ENCODE data around the gene OGA.

Gene OGA

GRCh38 chr10:101778781-101779543, 39.3 kb downstream of the OGA start:
- Histone ChIP-seq H3K27ac (no peak overlapping the region), H3K4me3 (peak overlapping the region; percentile 11 to 35 (median 29))

GRCh38 chr10:101778151-101778780, 40.0 kb downstream of the OGA start:
- H3K4me3 ChIP-seq, result peak overlapping the region in 2 of 7 experiments; percentile 23 to 32
- no peak overlapping the region for H3K27ac ChIP-seq

- Histone ChIP-seq H3K4me3 (no peak overlapping the region), H3K27ac (no peak overlapping the region)
Observed at GRCh38 chr10:101777619-101778145, 40.6 kb downstream of the OGA start.

- Histone ChIP-seq H3K4me3 (peak overlapping the region in 3 of 7 experiments; percentile 4 to 28 (median 8)), H3K27ac (no peak overlapping the region)
Observed at GRCh38 chr10:101776161-101776817, 42.0 kb downstream of the OGA start.

GRCh38 chr10:101775273-101776160, 42.7 kb downstream of the OGA start, which contains the start of gene FGF8:
TSS of gene FGF8 (minus strand) at chr10:101776114. CDS start at chr10:101775900, 214 bp downstream.
- peak within 1 kb of the TSS in 3 of 7 experiments; percentile 4 to 28 (median 8) for H3K4me3 ChIP-seq

GRCh38 chr10:101774589-101775272, 43.5 kb downstream of the OGA start:
- no peak overlapping the region for H3K4me3 ChIP-seq
- no peak overlapping the region for H3K27ac ChIP-seq

More at GRCh38 chr10:101775273-101776160, 42.7 kb downstream of the OGA start, which contains the start of gene FGF8:
- no peak within 1 kb of the TSS for H3K27ac ChIP-seq

GRCh38 chr10:101773923-101774588, 44.2 kb downstream of the OGA start:
- Histone ChIP-seq H3K4me3 (no peak overlapping the region), H3K27ac (no peak overlapping the region)

GRCh38 chr10:101772895-101773761, 45.1 kb downstream of the OGA start:
- no peak overlapping the region for H3K4me3 ChIP-seq
- no peak overlapping the region for H3K27ac ChIP-seq

GRCh38 chr10:101772017-101772894, 46.0 kb downstream of the OGA start:
- no peak overlapping the region for H3K4me3 ChIP-seq

GRCh38 chr10:101771380-101771779, 46.9 kb downstream of the OGA start:
- no peak overlapping the region for H3K27ac ChIP-seq
- H3K4me3 ChIP-seq, result no peak overlapping the region

More at GRCh38 chr10:101772017-101772894, 46.0 kb downstream of the OGA start:
- no peak overlapping the region for H3K27ac ChIP-seq

- H3K4me3 ChIP-seq, result no peak overlapping the region
- H3K27ac ChIP-seq, result no peak overlapping the region
Observed at GRCh38 chr10:101770331-101771215, 47.7 kb downstream of the OGA start.

- Histone ChIP-seq H3K4me3 (no peak overlapping the region), H3K27ac (no peak overlapping the region)
Observed at GRCh38 chr10:101769541-101770180, 48.6 kb downstream of the OGA start.

- Histone ChIP-seq H3K4me3 (no peak overlapping the region), H3K27ac (no peak overlapping the region)
Observed at GRCh38 chr10:101768791-101769170, 49.5 kb downstream of the OGA start.

GRCh38 chr10:101767966-101768790, 50.1 kb downstream of the OGA start:
- H3K4me3 ChIP-seq, result no peak overlapping the region
- H3K27ac ChIP-seq, result no peak overlapping the region

All from skin epidermis (tissue), 12 donors.